ENCODE results near the gene ATP13A2. TPM values are rescaled to one million over a fixed set of nuclear protein-coding genes. Genes with fewer than 3 reads are reported as not detected.
"Not testable (repeated sequence)": the region's sequence is repeated elsewhere in the genome, so short reads cannot be mapped to it uniquely, and the experiment has no call there.

Gene ATP13A2
- total and polyA plus RNA-seq, 7 donors: 13.9 to 30.6 (median 22.6) TPM

DNA sequence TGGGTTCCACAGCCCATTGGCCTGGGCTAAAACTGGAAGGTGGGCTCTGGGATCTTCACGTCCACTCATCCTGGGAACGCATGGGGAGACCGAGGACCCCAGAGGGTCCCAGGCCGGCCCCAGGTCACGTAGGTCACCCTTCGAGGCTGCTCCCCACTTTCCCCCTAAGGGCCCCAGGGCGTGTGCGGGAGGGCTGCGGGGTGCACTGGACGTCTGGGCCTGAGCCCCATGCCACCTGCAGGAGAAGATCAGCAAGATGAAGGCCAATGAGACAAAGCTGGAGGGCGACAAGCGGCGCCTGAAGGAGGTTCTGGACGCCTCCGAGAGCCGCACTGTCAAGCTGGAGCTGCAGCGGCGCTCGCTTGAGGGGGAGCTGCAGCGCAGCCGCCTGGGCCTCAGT lies 43.8 kb downstream of the ATP13A2 start:
- ATAC-seq (no peak), DNase-seq (no peak)
- Histone ChIP-seq H3K27me3 (ENCODE audit: insufficient read depth in 3 of 3, low read length in 2 of 3) (no peaks in the 10 kb centered on the region), H3K27ac (no peak overlapping the region), H3K36me3 (ENCODE audit: insufficient read depth in 1 of 2, low read depth in 1 of 2) (peaks cover 0 to 34% of the 10 kb centered on the region in 2 donors), H3K9me3 (no peaks in the 10 kb centered on the region), H3K4me3 (no peak overlapping the region), H3K4me1 (no peaks in the 10 kb centered on the region)
- TF ChIP-seq, protein P1, sequence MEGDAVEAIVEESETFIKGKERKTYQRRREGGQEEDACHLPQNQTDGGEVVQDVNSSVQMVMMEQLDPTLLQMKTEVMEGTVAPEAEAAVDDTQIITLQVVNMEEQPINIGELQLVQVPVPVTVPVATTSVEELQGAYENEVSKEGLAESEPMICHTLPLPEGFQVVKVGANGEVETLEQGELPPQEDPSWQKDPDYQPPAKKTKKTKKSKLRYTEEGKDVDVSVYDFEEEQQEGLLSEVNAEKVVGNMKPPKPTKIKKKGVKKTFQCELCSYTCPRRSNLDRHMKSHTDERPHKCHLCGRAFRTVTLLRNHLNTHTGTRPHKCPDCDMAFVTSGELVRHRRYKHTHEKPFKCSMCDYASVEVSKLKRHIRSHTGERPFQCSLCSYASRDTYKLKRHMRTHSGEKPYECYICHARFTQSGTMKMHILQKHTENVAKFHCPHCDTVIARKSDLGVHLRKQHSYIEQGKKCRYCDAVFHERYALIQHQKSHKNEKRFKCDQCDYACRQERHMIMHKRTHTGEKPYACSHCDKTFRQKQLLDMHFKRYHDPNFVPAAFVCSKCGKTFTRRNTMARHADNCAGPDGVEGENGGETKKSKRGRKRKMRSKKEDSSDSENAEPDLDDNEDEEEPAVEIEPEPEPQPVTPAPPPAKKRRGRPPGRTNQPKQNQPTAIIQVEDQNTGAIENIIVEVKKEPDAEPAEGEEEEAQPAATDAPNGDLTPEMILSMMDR (IDR thresholded peaks at IDR 0.05): no peak
- intact Hi-C loops (cut with DNase I): loop anchor here in 1 of 2 donors (5.0 kb wide), 1 partner anchor 69 kb away; no protein-coding TSS in a partner anchor
- WGBS, 3 donors: 96 to 98% (median 97%) methylated on average over 21 of the region's 21 CpGs

DNA sequence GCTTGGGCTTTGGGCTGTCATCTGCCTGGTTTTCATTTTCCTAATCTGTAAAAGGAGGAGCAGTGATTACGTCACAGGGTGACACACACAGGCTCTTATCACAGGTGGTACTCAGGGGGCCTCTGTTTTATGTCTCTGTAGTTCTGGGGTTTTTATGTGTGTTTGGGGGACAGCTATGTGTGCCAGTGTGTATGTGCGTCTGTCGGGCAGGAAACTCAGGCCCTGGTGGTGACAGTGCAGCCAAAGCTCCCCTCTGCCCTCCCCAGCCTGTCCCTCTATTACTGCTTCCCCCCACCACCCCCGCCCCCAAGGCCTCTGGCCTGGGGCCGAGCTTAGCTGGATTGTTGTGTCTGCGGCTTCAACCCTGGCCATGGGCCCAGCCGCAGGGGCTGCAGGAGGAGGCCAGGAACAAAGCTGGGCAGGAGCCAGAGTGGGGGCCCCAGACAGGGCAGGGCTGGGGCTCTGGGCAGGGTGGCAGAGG lies 44.6 kb downstream of the ATP13A2 start:
- DNase-seq (no peak), ATAC-seq (no peak)
- Histone ChIP-seq H3K4me3 (no peak overlapping the region), H3K4me1 (no peaks in the 10 kb centered on the region), H3K27ac (no peak overlapping the region), H3K27me3 (ENCODE audit: insufficient read depth in 3 of 3, low read length in 2 of 3) (no peaks in the 10 kb centered on the region), H3K9me3 (no peaks in the 10 kb centered on the region), H3K36me3 (ENCODE audit: insufficient read depth in 1 of 2, low read depth in 1 of 2) (peaks cover 0 to 34% of the 10 kb centered on the region in 2 donors)
- WGBS, 3 donors: 39 to 57% (median 53%) methylated on average over 7 of the region's 7 CpGs
- intact Hi-C loops (cut with DNase I): loop anchor here in 1 of 2 donors (5.0 kb wide), 1 partner anchor 70 kb away; no protein-coding TSS in a partner anchor
- TF ChIP-seq, protein P1 (IDR thresholded peaks at IDR 0.05): no peak

DNA sequence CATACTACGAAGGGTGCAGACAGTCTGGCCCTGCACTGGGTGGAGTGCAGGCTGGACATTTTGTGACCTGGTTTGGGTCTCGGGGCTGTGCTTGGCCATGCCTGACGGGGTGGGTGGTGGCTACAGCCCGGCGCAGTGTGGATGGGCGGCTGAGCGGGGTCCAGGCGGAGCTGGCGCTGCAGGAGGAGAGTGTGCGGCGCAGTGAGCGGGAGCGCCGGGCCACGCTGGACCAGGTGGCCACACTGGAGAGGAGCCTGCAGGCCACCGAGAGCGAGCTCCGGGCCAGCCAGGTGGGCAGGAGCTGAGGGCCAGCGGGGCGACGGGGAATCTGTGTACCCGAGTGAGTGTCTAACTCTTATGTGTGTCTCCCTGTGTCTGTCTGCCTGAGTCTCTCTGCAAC lies 45.4 kb downstream of the ATP13A2 start:
- 95 to 97% (median 96%) methylated on average over 22 of the region's 22 CpGs for WGBS, 3 donors
- DNase-seq: no peak
- H3K4me3 ChIP-seq: no peak overlapping the region
- no peak for ATAC-seq
- TF ChIP-seq, protein P1 (IDR thresholded peaks at IDR 0.05): no peak
- no peaks in the 10 kb centered on the region for H3K4me1 ChIP-seq
- intact Hi-C loops (cut with DNase I): loop anchor here in 1 of 2 donors (5.0 kb wide), 1 partner anchor 71 kb away; no protein-coding TSS in a partner anchor
- H3K36me3 ChIP-seq (ENCODE audit: insufficient read depth in 1 of 2, low read depth in 1 of 2): peaks cover 0 to 34% of the 10 kb centered on the region in 2 donors
- no peaks in the 10 kb centered on the region for H3K27me3 ChIP-seq (ENCODE audit: insufficient read depth in 3 of 3, low read length in 2 of 3)
- H3K9me3 ChIP-seq: no peaks in the 10 kb centered on the region
- H3K27ac ChIP-seq: no peak overlapping the region

DNA sequence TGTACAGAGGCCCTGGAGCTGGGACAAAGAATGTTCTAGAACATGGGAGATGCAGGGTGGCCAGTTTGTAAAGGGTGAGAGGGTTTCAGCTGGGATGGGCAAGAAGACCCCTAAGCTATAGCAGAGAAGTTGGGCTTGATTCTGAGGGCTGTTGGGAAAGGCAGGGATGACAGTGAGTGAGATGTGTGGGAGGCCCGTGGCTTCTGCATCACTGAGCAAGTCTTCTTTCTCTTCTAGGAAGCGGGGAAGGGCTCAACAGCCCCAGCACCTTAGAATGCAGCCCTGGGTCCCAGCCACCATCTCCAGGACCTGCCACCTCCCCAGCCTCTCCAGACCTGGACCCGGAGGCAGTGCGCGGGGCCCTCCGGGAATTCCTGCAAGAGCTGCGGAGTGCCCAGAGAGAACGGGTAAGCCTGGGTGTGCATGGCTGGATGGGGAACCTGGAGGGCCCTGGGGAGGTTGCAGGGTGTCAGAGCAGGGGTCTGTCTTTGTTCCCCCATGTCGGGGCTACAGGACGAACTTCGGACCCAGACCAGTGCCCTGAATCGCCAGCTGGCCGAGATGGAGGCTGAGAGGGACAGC lies 46.2 kb downstream of the ATP13A2 start:
- Histone ChIP-seq H3K4me1 (peaks cover under 1% of the 10 kb centered on the region), H3K27ac (no peak overlapping the region), H3K4me3 (no peak overlapping the region), H3K27me3 (ENCODE audit: insufficient read depth in 3 of 3, low read length in 2 of 3) (no peaks in the 10 kb centered on the region), H3K9me3 (no peaks in the 10 kb centered on the region), H3K36me3 (ENCODE audit: insufficient read depth in 1 of 2, low read depth in 1 of 2) (peaks cover 0 to 34% of the 10 kb centered on the region in 2 donors)
- DNase-seq: no peak
- 90 to 94% (median 92%) methylated on average over 13 of the region's 13 CpGs for WGBS, 3 donors
- intact Hi-C loops (cut with DNase I): loop anchor here in 1 of 2 donors (5.0 kb wide), 1 partner anchor 72 kb away; no protein-coding TSS in a partner anchor
- TF ChIP-seq, protein P1 (IDR thresholded peaks at IDR 0.05): no peak
- ATAC-seq: no peak

DNA sequence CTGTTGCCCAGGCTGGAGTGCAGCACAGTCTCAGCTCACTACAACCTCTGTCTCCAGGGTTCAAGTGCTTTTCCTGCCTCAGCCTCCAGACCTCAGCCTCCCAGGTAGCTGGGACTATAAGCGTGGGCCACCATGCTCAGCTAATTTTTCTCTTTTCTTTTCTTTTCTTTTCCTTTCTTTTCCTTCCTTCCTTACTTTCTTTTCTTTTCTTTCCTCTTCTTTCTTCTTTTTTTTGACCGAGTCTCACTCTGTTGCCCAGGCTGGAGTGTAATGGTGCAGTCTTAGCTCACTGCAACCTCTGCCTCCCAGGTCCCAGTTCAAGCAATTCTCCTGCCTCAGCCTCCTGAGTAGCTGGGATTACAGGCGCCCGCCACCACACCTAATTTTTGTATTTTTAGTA lies 47.6 kb downstream of the ATP13A2 start:
- H3K9me3 ChIP-seq; H3K27me3 ChIP-seq (ENCODE audit: insufficient read depth in 3 of 3, low read length in 2 of 3); H3K4me3 ChIP-seq; ATAC-seq; intact Hi-C loops (cut with DNase I); DNase-seq; H3K27ac ChIP-seq; H3K4me1 ChIP-seq: not testable (repeated sequence)
- WGBS, 3 donors: 94 to 98% (median 98%) methylated on average over 4 of the region's 4 CpGs
- H3K36me3 ChIP-seq (ENCODE audit: insufficient read depth in 1 of 2, low read depth in 1 of 2): peaks cover 0 to 28% of the 10 kb centered on the region in 2 donors

All from psoas muscle (tissue), 8 donors.